COLO668 (cell line): ENCODE results near the gene TMEM204.
"Not testable (repeated sequence)": the region's sequence is repeated elsewhere in the genome, so short reads cannot be mapped to it uniquely, and the experiment has no call there.

ENCODE experiments used
- DNase-seq: peaks from one replicate; lab custom pipeline; 2025; ENCODE audit not compliant: unreplicated experiment; lab: John Stamatoyannopoulos, UW

TMEM204 gene

DNA sequence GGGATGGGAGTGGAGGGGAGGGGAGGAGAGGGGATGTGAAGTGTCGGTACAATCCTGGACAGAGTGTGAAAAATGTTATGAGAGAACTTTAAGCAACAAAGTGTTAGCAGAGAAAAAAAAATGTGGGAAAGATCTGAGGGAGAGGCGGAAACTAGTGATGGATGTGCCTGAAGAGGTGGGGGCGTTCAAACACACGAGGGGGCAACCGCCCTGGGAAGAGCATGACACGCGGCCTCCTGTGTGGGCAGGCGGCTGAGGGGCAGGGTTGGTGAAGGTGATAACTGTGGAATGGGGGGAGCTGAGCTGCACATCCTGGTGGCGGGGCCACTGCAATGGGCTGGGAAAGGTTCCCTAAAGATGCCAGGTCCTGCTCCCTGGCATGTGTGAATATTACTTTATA lies 48.3 kb downstream of the TMEM204 start:
- no peak for DNase-seq

DNA sequence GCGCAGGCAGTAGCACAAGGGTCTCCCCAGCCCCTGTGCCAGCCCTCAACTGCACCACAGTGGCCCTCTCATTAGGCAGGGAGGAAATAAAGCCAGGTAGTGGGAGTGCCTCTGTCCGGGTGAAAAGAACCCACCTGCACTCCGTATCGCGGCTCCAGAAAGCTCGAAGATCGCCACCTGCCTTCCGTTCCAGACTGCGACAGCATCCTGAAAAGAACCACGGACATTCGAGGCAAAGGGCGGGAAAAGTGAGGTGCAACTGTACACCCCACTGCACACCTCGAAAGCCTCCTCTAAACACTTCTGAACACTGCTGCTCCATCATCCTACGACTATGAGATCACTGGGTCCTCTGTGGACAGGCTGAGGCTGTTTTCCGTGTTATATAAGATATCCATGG lies 49.7 kb downstream of the TMEM204 start:
- no peak for DNase-seq

DNA sequence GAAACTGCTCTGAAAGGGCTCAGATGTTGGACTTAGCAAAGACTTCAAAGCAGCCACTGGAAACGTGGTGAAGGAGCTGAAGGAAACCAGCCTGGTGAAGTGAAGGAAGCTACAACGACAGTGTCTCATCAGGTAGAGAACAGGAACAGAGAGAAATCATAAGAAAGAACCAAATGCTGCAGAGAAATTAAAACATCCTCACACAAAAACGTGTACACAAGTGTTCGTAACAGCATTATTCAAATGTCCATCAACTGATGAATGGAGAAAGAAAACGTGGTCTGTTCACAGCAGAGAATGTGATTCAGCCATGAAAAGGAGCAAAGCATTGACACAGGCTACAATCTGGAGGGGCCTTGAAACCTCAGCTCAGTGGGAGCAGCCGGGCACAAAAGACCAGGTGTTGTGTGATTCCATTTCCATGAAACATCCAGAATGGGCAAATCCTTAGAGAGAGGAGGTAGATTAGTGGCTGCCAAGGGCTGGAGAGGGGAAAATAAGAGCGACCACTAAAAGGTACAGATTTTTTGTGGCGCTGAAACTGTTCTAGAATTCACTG lies 51.5 kb downstream of the TMEM204 start:
- no peak for DNase-seq

DNA sequence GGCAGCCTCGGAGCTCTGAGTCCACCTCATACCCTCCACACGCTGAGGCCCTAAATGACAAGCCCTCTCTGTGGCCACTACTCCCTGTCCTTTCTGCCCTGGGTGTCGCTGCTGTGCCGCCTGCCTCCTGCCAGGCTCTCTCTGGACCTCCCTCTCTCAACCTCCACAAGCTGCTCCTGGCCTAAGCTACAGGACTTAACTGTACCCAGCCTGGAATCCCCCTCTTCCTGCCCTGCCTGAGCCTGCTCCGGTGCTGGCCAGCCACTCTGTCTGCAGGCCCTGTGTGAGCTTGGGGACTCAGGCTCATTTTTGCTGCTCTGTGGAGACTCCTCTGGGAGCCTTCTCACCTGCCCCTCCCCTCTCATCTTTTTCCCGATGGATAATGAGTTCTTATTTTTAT lies 56.9 kb downstream of the TMEM204 start:
- peak; percentile 11 for DNase-seq

DNA sequence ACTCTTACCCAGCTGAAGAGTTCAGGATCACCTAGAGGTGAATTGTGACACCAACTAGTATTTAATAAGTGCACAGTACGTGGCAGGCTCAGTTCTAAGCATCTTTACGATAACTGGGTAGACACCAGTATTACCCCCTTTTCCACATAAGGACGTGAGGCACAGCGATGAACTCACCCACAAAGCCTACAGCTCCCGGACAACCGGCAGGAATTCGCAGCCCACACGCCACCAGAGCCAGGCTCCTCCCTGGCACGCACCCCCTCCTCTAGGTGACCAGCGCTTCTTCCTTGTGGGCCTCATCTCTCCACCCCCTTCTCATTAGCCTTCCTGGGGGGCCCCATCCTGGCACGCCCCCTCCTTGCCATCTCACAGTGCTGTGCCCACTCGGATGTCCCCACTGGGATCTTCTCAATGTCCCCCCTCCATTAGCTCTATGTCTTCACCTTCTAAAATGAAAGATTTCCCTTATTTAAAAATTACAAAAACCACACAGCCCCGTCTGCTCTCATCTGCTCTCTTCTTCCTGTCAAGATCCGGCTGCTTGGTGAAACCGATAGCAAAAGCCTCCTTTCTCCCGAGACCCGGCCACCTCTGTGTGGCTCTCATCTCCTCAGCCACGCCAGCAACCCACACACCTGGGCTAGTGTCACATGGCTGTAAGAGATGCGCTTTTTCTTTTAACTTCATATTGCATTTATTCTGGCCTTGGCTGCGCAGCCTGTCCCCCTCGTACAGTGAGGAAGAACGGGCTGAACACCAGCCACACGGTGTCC lies 57.7 kb downstream of the TMEM204 start:
- DNase-seq: peak; percentile 16

DNA sequence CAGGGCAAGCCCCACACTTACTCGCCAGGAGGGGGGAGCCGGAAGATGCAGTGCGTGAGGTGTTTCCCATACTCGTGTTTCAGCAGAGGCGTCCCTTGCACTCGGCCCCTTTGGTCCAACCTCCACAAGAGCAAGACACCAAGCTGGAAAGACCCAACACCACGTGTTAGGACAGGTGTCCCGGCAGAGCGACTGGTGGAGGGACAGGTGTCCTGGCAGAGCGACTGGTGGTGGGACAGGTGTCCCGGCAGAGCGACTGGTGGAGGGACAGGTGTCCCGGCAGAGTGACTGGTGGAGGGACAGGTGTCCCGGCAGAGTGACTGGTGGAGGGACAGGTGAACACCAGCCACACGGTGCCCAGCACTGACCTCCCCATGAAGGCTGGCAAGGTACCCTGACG lies 59.0 kb downstream of the TMEM204 start:
- DNase-seq: peak; percentile 96

DNA sequence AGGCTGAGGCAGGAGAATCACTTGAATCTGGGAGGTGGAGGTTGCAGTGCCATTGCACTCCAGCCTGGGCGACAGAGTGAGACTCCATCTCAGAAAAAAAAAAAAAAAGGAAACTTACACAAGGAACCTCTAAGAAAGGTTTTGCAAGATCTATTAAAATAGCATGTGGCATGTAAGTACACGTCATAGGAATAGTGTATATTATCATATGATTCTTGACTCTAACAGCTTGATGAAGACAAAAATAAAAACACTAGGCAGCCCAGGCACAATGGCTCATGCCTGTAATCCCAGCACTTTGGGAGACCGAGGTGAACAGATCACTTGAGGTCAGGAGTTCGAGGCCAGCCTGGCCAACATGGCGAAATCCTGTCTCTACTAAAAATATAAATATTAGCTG lies 62.0 kb downstream of the TMEM204 start:
- DNase-seq: not testable (repeated sequence)

DNA sequence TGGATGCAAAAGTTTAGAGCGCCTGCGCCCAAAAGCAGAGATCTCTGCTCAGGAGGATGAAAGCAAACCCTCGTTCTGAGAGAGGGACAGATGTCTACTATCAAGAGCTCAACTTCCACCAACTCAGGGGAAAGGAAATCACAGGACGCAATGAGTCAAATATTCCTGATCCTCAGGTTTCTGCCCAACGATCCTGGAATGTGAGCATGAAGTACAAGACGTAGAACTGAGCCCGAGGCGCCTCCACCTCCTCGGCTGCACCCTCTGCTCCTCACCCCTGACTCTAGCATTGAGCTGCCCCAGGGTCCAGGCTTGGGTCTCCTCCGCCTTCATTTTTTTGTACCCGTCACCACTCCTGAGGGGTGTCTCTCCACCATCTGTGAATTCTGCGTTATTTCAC lies 63.0 kb downstream of the TMEM204 start:
- DNase-seq: no peak

DNA sequence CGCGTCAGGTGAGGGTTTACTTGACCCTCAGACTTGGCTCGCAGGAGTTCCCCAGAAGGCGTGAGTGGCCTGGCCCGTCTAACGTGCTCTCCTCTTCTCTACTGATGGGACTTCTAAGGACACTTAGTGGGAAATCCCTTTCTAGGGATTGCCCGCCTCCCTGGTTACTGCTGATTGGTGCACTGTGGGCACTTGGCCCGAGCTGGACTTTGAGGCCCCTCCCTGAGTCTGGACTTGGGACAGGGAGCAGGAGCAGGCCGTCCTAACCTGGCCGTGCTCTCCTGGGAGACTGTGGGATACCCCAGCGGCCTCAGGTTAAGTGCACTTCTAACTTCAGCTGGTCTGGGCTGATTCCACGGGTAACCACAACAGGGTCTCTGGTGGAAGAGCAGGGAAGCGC lies 63.7 kb downstream of the TMEM204 start:
- DNase-seq: no peak

DNA sequence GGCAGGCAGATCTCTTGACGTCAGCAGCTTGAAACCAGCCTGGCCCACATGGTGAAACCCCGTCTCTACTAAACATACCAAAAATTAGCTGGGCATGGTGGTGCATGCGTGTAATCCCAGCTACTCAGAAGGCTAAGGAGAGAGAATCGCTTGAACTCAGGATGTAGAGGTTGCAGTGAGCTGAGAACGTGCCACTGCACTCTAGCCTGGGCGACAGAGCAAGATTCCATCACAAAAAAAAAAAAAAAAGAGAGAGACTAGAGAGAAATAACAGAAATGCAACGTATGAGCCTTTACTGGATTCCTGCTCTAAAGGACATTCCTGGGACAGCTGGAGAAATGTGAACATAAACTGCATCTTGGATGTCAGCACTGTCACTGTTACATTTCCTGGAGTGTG lies 67.6 kb downstream of the TMEM204 start:
- DNase-seq: no peak

DNA sequence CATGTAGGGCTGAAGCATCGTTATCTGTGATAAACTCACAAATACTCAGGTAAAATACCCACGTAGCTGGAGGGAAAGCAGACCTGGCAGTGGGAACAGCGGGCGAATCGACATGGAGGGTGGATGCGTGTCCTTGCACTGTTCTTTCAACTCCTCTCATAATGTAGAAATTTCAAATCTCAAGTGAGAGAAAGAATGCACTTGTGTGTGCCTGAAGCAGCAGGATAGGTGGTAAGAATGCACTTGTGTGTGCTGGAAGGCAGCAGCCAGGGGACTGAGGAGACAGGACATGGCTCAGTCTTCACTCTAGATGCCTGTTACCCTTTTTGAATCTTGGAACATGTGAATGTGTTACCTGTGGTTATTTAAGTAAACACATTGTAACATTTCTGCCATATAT lies 68.0 kb downstream of the TMEM204 start:
- DNase-seq: no peak

DNA sequence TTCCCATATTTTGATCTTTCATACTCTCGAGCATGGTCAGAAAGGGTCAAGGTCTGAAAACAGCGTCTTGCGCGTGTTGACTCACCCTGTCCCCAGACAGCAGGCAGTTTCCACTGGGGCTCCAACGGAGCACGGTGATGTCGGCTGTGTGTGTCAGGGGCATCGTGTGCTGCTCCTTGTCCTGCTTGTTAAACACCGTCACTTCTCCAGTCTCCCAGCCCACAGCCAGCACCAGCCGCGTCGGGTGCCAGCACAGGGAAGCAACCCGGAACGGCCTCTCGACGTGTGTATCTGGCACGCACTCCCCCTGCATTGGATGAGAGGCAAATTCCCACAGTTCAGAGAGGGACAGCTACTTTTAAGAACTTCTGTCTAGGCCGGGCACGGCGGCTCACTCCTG lies 68.8 kb downstream of the TMEM204 start:
- no peak for DNase-seq
